ENCODE measurements around the gene TRUB2.

TRUB2 gene, protein sequence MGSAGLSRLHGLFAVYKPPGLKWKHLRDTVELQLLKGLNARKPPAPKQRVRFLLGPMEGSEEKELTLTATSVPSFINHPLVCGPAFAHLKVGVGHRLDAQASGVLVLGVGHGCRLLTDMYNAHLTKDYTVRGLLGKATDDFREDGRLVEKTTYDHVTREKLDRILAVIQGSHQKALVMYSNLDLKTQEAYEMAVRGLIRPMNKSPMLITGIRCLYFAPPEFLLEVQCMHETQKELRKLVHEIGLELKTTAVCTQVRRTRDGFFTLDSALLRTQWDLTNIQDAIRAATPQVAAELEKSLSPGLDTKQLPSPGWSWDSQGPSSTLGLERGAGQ

DNA sequence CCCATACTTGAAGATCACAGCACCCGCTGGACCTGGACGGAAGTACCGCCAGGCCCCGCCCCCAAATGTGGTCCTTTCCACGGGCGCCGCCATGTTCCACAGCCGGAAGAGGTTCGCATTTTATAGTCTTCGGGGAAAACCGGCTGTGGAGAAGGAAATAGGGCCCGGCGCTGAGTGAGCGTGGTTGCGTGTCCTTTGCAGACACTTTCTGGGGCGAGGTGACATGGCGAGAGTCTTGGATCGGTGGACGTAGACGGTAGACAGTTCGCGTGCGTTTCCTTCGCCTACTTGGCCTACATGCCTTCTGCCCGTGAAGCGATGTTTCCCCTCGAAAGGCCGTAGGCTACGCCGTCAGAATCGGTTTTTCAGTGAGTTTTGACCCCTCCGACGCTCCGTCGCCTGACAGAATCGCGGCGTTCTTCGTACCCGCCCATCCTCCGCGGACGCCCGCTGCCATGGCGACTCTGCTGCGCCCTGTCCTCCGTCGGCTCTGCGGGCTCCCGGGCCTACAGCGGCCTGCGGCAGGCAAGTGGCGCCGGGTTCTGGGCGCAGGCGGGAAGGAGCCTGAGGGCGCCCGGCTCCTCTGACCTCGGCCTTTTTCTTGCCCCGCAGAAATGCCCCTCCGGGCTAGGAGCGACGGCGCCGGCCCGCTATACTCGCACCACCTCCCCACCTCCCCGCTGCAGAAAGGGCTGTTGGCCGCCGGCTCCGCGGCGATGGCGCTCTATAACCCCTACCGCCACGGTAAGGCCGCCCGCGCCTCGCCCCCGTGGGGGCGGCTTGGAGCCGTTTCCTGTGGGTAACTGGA is at the start of gene TRUB2, which contains the start of gene COQ4:
Gene TRUB2, minus strand, starts transcription at position 44 of the 808 bp plus-strand sequence. Its CDS starts 39 bp downstream, at position 5.
Gene COQ4, plus strand, starts transcription at position 436 of the 808 bp plus-strand sequence. Its CDS starts 20 bp downstream, at position 456.
- peak; percentile 90 for DNase-seq

DNA sequence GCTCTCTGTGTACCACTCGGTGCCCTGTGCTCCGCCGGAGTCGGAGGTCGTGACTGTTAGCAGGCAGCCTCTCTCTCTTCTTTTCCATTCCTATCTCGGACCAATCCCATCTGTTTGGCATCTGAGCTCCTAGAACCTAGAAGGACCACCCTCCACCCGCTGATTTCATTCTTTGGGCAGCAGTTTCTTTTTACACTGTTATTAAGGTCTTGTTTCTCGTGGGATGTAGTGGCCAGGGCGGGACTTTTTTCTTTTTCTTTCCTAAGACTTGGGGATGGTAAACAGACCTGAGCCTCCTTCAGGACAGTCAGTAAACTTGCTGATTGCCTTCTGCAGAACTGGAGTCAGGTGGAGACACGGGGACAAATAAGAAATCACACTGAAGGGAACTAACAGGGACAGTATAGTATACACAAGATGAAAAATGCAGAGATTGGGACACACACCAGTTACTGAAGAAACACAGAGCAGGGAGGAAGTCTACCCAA is 49.4 kb upstream of the TRUB2 start:
- DNase-seq, result no peak

DNA sequence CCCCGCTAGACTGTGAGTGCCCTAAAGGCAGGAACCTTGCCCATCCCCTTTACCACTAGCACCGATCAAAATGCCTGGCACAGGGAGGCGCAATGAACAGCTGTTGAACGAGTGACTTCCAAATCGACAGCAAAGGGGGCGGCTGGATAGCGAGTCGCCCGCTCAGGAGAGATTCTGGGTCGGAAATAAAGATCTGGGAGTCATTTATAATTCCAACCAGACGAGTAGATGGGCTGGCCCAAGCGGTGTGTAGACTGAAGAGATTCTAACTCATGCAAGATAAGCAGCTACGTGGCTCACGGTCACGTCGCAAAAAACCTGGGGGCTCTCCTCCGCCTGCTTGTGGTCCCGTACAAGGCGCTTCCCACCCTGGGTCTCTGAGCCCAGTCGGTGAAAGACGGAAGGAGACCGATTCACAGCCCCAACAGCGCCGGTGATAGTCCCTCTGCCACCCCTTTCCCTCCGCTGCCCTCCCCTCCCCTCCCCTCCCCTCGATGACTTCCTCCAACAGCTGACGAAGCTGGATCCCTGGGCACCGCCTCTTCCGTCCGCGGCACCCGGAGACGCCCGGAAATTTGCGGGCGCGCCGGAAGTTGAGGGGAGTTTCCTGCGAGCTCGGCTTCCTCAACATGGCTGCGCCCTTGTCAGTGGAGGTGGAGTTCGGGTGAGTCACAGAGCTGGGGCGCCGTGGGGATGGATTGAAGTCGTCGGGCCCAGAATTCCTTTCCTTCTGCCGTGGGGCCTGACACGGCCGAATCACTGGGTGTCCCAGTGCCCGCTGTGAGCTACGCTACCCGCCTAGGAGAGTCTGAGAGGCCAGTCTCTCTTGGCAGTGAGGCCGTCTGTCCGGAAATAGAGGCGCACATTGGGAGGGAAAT is 48.7 kb upstream of the TRUB2 start, which contains the start of gene URM1:
Gene URM1, plus strand, starts transcription at position 623 of the 878 bp plus-strand sequence. Its CDS starts 7 bp downstream, at position 630.
- peak; percentile 94 for DNase-seq

DNA sequence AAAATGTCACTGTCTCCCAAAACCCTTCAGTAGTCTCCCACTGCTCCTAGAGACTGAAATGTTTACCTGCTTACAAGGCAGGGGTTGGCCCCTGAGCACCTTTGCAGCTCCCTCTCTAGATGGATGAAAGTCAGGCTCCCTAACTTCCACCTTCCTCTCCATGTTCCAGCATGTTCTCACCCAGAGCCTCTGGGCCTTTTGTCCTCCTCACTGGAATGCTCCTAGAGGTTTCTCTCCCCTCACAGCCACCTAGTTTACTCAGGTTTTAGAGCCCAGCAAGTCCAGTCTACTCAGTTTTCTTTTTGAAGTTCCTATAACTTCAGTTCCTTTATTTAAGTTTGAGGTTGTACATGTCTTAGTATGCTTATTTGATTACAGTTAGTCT is 48.1 kb upstream of the TRUB2 start:
- DNase-seq, result no peak

DNA sequence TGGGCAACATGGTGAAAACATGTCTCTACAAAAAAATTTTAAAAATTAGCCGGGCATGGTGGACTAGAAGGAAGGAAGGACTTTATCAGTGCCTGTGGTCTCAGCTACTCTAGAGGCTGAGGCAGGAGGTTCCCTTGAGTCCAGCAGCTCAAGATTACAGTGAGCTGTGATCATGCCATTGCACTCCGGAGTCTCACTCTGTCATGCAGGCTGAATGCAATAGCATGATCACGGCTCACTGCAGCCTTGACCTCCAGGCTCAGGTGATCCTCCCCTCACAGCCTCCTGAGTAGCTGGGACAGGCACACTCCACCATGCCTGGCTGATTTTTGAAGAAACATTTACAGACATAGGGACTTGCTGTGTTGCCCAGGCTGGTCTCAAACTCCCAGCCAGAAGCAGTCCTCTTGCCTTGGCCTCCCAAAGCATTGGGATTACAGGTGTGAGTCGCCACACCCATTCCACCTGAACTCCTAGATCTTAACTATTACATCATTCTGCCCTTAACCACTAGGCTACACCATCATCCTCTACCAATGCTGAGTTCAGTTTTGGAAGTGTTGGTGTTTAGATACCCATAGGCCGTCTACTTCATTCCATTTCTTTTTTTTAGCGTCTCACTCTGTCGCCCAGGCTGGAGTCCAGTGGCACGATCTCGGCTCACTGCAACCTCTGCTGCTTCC is 46.9 kb upstream of the TRUB2 start:
- no peak for DNase-seq

DNA sequence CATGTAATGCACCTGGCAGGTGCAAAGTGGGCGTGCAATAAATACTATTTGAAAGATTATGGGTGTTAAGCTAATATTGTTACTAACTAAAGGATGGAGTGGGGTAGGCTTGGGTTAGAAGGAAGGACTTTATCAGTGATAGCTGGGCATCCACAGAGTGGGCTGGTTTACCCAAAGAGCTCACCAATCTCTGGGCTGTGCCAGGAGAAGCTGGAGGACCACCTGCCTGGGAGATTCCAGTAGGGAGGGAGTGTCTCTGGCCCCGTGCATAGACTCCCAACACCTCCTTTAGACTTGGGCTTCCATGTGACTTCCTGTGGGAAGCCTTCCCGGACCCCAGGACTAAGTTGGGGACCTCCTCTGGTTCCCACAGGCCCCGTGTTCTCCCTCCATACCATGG is 43.3 kb upstream of the TRUB2 start:
- no peak for DNase-seq

DNA sequence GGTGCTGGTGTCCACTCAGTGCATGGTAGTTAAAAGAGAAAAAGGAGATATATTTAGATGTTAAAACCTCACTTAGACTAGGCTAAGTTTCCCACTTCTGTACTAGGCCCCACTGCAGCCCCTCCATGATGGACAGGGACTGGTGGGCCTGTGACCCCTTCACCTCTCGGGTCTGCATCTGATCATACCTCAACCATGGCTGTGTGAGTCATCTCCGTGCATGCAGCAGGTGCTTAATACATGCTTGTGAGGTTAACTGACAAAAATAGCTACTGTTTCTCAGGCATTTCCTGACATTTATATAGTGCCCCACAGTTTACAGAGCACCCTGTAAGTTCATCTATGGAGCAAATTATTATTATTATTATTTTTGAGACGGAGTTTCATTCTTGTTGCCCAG is 40.5 kb upstream of the TRUB2 start:
- DNase-seq, result no peak

DNA sequence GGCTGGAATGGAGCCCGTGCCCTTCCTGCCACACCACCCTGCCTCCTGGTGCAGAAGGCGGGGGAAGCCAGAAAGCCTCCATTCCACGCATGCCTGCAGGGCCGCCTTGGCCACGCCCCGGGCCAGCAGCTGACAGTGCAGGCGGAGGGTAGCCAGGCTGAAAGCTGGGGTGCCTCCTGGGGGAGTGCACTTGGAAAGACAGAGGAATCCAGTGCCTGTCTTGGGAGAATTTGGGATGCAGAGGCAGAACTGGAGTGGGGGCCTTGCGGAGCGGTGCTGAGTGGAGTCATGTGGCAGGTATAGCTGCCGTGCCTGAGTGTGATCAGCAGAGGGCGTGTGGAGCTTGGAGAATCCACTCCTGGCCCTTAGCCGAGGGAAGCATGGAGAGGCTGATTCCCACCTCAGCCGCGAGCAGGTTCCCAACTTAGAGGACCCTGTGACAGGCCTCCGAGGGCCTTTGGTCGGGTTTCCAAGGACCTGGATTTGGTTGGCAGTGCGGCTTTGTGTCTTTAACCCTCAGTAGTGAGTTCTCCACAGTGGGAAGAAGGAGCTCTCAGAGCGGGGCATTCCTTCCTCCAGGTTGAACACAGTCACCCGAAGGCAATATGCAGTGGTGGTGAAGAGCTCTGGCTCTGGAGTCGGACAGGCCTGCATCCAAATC is 39.9 kb upstream of the TRUB2 start:
- DNase-seq, result peak; percentile 56

DNA sequence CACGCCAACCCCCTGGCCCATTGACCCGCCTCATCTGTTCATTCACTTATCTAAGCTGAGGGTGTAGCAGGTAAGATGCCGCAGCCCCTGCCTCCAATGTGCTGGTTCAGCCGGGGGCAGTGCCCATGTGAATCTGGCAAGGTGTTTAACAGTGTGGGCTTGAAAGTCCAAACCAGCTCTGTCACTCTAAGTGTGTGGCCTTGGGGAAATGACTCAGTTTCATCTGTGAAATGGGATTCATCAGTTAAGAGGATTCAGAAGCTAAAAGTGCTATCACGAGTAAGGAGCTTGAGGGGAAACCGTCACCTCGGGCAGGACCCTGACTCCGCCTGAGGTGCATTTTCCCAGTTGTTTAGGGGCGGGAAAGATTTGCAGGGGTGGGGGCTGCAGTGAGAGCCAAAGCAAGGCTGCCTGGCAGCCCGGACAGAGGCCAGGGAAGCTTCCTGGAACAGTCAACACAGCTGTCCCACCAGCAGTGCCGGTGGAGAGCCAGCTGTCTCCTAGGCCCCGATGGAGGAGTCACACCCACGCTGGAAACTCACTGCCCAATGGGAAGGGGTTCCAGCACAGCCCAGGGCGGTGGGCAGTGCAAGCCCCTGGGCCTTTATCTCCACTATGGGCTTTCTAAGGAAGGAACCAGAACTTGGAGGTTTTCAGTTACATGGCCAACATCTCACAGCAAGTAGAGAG is 39.2 kb upstream of the TRUB2 start:
- no peak for DNase-seq

DNA sequence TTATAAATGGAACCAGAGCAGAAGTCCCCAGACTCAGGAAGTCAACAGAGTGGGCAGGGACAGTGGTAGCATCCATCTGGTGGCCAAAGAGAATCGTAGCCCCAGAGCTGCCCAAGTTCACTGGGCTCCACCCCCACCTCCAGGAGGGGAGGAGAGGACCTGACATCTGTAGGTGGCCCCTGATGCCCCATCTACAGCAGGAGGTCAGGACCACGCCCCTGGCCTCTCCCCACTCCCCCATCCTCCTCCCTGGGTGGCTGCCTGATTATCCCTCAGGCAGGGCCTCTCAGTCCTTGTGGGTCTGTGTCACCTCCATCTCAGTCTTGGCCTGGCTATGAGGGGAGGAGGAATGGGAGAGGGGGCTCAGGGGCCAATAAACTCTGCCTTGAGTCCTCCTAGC is 38.6 kb upstream of the TRUB2 start:
- no peak for DNase-seq

DNA sequence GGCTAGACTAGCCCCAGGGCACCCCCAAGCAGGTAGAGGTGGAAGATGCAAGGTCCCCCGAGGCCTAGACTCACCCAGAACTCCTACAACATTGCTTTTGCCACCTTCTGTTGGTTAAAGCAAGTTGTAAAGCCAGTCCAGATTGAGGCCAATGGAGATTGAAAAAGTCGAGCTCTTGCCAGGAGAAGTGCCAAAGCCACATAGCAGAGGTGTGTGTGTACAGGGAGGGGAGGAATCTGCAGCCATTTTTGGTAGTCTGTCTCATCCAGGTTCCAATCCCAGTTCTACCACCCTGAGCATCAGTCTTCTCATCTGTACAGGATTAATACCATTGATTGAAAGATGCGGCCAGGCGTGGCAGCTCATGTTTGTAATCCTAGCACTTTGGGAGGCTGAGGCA is 36.6 kb upstream of the TRUB2 start:
- no peak for DNase-seq

DNA sequence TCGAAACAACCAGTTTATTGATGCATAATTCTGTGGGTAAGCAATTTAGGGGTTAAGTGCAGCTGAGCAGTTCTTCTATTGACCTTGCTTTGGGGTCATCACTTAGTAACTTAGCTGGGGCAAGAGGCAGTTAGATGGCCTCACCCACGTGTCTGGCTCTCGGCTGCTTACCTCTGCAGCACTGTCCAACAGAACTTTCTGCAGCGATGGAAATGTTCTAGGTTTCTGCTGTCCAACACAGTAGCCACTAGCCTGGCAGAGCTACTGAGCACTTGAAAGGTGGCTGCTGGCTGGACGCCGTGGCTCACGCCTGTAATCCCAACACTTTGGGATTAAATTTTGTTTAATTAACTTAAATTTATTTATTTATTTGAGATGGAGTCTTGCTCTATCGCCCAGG is 35.8 kb upstream of the TRUB2 start:
- DNase-seq, result no peak

DNA sequence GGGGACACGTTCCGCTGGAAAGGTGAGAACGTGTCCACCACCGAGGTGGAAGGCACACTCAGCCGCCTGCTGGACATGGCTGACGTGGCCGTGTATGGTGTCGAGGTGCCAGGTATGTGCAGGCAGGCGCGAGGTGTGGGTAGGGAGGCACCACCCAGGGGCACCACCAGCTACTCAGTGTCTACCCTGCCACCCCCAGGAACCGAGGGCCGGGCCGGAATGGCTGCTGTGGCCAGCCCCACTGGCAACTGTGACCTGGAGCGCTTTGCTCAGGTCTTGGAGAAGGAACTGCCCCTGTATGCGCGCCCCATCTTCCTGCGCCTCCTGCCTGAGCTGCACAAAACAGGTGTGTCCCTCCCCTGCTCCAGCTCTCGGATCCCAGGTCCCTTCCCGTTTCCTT is 33.2 kb upstream of the TRUB2 start:
- no peak for DNase-seq

DNA sequence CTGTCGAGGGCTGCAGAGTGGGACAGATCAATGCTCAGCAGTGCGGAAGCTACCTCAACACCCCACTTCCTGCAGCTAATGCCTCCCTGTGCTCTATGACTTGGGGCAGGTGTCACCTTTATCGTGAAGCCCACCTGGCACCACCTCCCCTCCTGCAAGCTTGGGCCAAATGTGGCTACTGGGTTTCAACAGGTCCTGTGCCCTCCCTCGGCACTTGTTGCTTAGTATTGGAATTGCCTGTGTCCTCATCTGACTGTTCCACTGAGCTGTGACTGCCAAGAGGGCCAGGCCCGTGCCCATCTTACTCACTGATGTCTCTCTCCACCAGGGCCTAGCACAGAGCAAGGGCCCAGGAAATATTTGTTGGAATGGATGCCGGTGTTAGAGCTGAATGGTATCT is 27.5 kb upstream of the TRUB2 start:
- no peak for DNase-seq

DNA sequence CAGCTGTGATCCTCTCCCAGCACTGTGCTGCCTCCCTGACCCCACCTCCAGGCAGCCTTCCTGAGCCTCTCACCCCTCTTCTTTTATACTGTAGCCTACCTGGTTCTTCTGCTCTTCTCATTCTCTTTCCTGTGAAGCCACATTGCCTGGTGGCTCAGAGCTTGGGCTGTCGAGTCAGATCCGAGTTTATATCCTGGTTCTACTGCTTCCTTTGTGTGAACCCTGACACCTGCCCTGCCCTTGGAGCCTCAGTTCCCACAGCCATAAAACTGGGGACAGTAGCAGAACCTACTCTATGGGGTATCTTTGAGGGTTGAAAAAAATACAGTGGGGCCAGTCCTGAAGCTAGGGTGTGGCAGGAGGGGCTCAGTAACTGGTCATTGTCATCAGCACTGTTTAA is 26.9 kb upstream of the TRUB2 start:
- no peak for DNase-seq

DNA sequence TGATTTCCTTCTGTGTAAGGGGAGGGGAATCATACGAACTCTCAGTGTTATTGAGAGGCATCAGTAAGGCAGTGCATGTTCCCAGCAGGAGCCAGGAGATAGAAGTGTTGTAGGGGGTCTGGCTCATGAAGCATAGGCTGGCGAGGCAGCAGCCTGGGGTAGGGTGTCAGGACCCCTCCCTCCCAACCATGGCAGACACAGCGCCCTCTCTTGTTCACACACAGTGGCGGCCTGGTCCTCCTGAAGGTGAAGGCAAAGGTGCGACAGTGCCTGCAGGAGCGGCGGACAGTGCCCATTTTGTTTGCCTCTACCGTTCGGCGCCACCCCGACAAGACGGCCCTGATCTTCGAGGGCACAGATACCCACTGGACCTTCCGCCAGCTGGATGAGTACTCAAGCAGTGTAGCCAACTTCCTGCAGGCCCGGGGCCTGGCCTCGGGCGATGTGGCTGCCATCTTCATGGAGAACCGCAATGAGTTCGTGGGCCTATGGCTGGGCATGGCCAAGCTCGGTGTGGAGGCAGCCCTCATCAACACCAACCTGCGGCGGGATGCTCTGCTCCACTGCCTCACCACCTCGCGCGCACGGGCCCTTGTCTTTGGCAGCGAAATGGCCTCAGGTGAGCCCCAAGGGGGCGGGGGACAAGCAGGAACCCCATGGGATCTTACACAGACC is 22.8 kb upstream of the TRUB2 start:
- no peak for DNase-seq

DNA sequence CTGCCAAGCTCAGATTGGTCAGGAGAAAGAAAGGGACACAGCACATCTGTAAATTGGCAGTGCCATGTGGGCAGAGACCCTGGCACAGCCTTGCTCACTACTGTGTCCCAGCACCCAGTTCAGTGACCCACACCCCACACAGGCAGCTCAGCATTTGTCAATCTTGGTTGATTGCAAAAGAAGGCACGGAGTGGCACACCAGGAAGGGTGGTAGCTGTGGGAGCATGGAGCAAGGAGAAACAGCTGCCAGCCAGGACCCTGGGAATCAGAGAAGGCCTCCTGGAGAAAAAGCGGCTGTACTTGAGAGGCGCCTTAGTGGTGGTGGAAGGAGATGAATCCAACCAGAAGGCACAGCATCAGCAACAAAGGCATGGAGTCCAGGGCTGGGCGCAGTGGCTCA is 21.6 kb upstream of the TRUB2 start:
- DNase-seq, result no peak

DNA sequence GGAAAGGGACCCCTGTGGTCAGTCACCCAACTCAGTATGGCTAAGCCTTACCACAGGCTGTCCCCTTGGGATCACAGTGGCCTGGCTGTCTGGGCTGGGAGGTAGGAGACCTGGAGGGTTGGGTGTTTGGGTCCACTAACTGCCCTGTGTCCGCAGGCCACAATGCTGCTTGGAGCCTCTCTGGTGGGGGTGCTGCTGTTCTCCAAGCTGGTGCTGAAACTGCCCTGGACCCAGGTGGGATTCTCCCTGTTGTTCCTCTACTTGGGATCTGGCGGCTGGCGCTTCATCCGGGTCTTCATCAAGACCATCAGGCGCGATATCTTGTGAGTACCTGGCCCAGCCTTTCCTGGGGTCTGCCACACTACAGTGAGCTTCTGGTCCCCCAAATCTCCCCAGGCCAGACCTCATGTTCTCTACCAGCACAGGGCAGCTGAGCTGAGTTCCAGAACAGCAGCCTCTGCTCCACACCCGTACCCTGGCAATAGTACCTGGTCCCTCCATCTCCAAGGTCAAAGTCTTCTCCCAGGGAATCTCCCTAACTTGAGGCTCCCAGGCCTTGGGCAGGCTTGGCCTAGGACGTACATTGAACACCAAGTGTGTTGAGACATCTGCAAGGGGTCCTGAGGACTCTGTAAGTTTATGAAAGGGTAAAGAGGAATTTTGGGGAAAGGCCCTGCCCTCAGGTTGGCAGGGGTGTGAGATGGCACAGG is 20.9 kb upstream of the TRUB2 start:
- no peak for DNase-seq

DNA sequence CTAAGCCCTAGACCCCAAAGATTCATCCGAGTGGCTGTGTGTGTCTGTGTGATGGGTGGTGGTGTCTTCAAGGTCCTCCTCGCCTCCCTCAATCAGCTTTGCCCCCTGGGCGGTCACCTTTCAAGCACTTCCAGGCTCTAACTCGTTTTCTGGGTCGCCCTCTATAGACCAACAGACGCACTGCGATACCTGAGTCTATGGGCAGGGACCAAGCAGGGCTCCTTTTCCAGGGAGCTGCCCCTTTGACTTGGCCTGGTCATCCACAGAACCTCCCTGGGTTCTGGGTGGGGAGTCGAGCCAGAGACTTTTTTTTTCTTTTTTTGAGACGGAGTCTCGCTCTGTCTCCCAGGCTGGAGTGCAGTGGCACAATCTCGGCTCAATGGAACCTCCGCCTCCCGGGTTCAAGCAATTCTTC is 19.2 kb upstream of the TRUB2 start:
- DNase-seq, result peak; percentile 55

All from activated T-cell treated with anti-CD3 and anti-CD28 coated beads for 4 hours (primary cell).